ENCODE measurements around the gene NLRC4.

DNA sequence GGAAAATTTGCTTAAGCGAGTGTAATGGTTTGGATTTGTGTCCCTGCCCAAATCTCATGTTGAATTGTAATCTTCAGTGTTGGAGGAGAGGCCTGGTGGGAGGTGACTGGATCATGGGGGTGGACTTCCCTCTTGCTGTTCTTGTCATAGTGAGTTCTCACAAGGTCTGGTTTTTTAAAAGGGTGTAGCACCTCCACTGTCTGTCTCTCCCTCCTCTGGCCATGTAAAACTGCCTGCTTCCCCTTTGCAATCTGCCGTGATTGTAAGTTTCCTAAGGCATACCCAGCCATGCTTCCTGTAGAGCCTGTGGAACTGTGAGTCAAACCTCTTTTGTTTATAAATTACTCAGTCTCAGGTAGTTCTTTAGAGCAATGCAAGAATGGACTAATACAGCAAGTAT lies 19.6 kb upstream of the NLRC4 start:
- TF ChIP-seq, protein P1, sequence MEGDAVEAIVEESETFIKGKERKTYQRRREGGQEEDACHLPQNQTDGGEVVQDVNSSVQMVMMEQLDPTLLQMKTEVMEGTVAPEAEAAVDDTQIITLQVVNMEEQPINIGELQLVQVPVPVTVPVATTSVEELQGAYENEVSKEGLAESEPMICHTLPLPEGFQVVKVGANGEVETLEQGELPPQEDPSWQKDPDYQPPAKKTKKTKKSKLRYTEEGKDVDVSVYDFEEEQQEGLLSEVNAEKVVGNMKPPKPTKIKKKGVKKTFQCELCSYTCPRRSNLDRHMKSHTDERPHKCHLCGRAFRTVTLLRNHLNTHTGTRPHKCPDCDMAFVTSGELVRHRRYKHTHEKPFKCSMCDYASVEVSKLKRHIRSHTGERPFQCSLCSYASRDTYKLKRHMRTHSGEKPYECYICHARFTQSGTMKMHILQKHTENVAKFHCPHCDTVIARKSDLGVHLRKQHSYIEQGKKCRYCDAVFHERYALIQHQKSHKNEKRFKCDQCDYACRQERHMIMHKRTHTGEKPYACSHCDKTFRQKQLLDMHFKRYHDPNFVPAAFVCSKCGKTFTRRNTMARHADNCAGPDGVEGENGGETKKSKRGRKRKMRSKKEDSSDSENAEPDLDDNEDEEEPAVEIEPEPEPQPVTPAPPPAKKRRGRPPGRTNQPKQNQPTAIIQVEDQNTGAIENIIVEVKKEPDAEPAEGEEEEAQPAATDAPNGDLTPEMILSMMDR (IDR thresholded peaks at IDR 0.05) = no peak
- TF ChIP-seq POLR2A (IDR thresholded peaks at IDR 0.05) = no peak
